GM19193 (cell line): ENCODE measurements around the gene CASP3.

ENCODE experiments used
- POLR2A ChIP-seq: IDR thresholded peaks from 4 replicates; pipeline ENCODE4 v1.6.1; 2011; ENCODE audit not compliant: insufficient read depth, insufficient read length; ENCODE audit errors: extremely low read depth

CASP3 gene

GRCh38 chr4:184672741-184673140, 23.5 kb upstream of the CASP3 start:
- TF ChIP-seq POLR2A, result no peak

GRCh38 chr4:184671101-184671500, 21.9 kb upstream of the CASP3 start:
- TF ChIP-seq POLR2A, result no peak

GRCh38 chr4:184669251-184669650, 20.0 kb upstream of the CASP3 start:
- TF ChIP-seq POLR2A, result no peak

GRCh38 chr4:184668511-184669114, 19.4 kb upstream of the CASP3 start:
- no peak for TF ChIP-seq POLR2A

- no peak for TF ChIP-seq POLR2A
Measured at GRCh38 chr4:184668096-184668495, 18.8 kb upstream of the CASP3 start.

- TF ChIP-seq POLR2A, result no peak
Measured at GRCh38 chr4:184666670-184667069, 17.4 kb upstream of the CASP3 start.

GRCh38 chr4:184664445-184665210, 15.4 kb upstream of the CASP3 start:
- TF ChIP-seq POLR2A, result no peak

- TF ChIP-seq POLR2A, result no peak
Measured at GRCh38 chr4:184662236-184662635, 13.0 kb upstream of the CASP3 start.

GRCh38 chr4:184660978-184661377, 11.7 kb upstream of the CASP3 start:
- TF ChIP-seq POLR2A, result no peak

- TF ChIP-seq POLR2A, result no peak
Measured at GRCh38 chr4:184657144-184657543, 7.9 kb upstream of the CASP3 start.

GRCh38 chr4:184655889-184656869, 6.9 kb upstream of the CASP3 start:
- TF ChIP-seq POLR2A, result no peak

- TF ChIP-seq POLR2A, result no peak
Measured at GRCh38 chr4:184653650-184654049, 4.4 kb upstream of the CASP3 start.

- no peak for TF ChIP-seq POLR2A
Measured at GRCh38 chr4:184651899-184652298, 2.7 kb upstream of the CASP3 start.

GRCh38 chr4:184649971-184650855, 966 bp upstream of the CASP3 start:
- TF ChIP-seq POLR2A, result no peak
